MM.1S (cell line): Measurements from ENCODE around the gene NDUFAB1.
A peak's percentile ranks its signal among the peaks of the same experiment; 100 is the strongest.

Experiments
- DNase-seq: peaks from one replicate; pipeline ENCODE4 v3.0.0-alpha.2; 2015
- H2AFZ ChIP-seq: fragments of 300-600 bp; sonication (generic); 2 replicates; pipeline ENCODE4 v1.6.0; 2016; ENCODE audit warnings: antibody characterized with exemption, low read length
- H3F3A ChIP-seq: fragments of 300-600 bp; sonication (generic); 2 replicates; pipeline ENCODE4 v1.6.1; 2016; ENCODE audit warnings: mild to moderate bottlenecking, antibody characterized with exemption, low read length, moderate library complexity, mixed read lengths; ENCODE audit not compliant: insufficient read depth
- H3K27ac ChIP-seq: fragments of 300-600 bp; sonication (generic); 2 replicates; pipeline ENCODE4 v1.5.1; 2016; ENCODE audit warnings: mild to moderate bottlenecking, low read length
- H3K27me3 ChIP-seq: fragments of 300-600 bp; sonication (generic); replicated peaks from 2 replicates; pipeline ENCODE4 v1.6.0; 2016; ENCODE audit warnings: low read length; ENCODE audit not compliant: insufficient read depth
- H3K36me3 ChIP-seq: fragments of 300-600 bp; sonication (generic); replicated peaks from 2 replicates; pipeline ENCODE4 v1.6.1; 2016; ENCODE audit warnings: mild to moderate bottlenecking, low read length, mixed read lengths; ENCODE audit not compliant: insufficient read depth
- H3K4me1 ChIP-seq: fragments of 300-600 bp; sonication (generic); 2 replicates; pipeline ENCODE4 v1.6.1; 2016; ENCODE audit warnings: low read length, mixed read lengths
- H3K4me2 ChIP-seq: fragments of 300-600 bp; sonication (generic); 2 replicates; pipeline ENCODE4 v1.6.0; 2016; ENCODE audit warnings: low read depth, low read length
- H3K4me3 ChIP-seq: fragments of 300-600 bp; sonication (generic); 2 replicates; pipeline ENCODE4 v1.5.1; 2016; ENCODE audit warnings: low read length, mixed read lengths
- H3K79me2 ChIP-seq: fragments of 300-600 bp; sonication (generic); 2 replicates; pipeline ENCODE4 v1.6.1; 2016; ENCODE audit warnings: mixed run types, low read length, mixed read lengths
- H3K9ac ChIP-seq: fragments of 300-600 bp; sonication (generic); 2 replicates; pipeline ENCODE4 v1.6.1; 2016; ENCODE audit warnings: low read length, mixed read lengths
- H3K9me2 ChIP-seq: fragments of 300-600 bp; sonication (generic); replicated peaks from 2 replicates; pipeline ENCODE4 v1.6.1; 2016; ENCODE audit warnings: mild to moderate bottlenecking, low read length, mixed read lengths; ENCODE audit not compliant: insufficient read depth
- H3K9me3 ChIP-seq: fragments of 300-600 bp; sonication (generic); replicated peaks from 2 replicates; pipeline ENCODE4 v1.6.1; 2016; ENCODE audit warnings: mild to moderate bottlenecking, low read length, mixed read lengths; ENCODE audit not compliant: insufficient read depth
- H4K20me1 ChIP-seq: fragments of 300-600 bp; sonication (generic); 2 replicates; pipeline ENCODE4 v1.6.1; 2016; ENCODE audit warnings: mild to moderate bottlenecking, low read length, moderate library complexity, mixed read lengths; ENCODE audit not compliant: insufficient read depth
- CTCF ChIP-seq: fragments of 300-600 bp; sonication (generic); IDR thresholded peaks from 2 replicates; pipeline ENCODE4 v1.5.1; 2016; ENCODE audit warnings: antibody characterized with exemption, low read length, mixed read lengths
- EZH2 ChIP-seq: fragments of 300-600 bp; sonication (generic); optimal IDR thresholded peaks from 2 replicates; pipeline ENCODE3; 2017; ENCODE audit warnings: low read depth, mild to moderate bottlenecking, antibody characterized with exemption, low read length, mixed read lengths
- EZH2phosphoT487 ChIP-seq: fragments of 300-600 bp; sonication (generic); IDR thresholded peaks from 2 replicates; pipeline ENCODE4 v1.6.1; 2018; ENCODE audit warnings: antibody characterized with exemption, low read length

Gene NDUFAB1

GRCh38 chr16:23561586-23561985, 34.5 kb downstream of the NDUFAB1 start:
- Histone ChIP-seq H3K4me2 (no peak overlapping the region), H3K9me3 (no peaks in the 10 kb centered on the region), H3K9ac (no peak overlapping the region), H3K36me3 (peaks cover 8% of the 10 kb centered on the region), H3K27ac (no peak overlapping the region), H2AFZ (no peak overlapping the region), H3K27me3 (no peaks in the 10 kb centered on the region), H3K79me2 (peaks cover 43% of the 10 kb centered on the region), H3F3A (peaks cover 4% of the 10 kb centered on the region), H3K4me1 (0 out of 2 replicates have a peak, but pooled peaks cover 5% of the 10 kb centered on the region), H3K4me3 (no peak overlapping the region), H3K9me2 (no peaks in the 10 kb centered on the region), H4K20me1 (no peaks in the 10 kb centered on the region)
- TF ChIP-seq EZH2phosphoT487 (no peak), EZH2 (no peak), CTCF (no peak)
- DNase-seq: no peak

GRCh38 chr16:23557779-23558702, 38.1 kb downstream of the NDUFAB1 start:
- Histone ChIP-seq H2AFZ (peak overlapping the region; percentile 4; the same call in 1 of the 2 replicates), H3K4me2 (peak overlapping the region; percentile 77), H3F3A (peaks cover 18% of the 10 kb centered on the region), H3K79me2 (peaks cover 70% of the 10 kb centered on the region), H3K9ac (peak overlapping the region; percentile 89), H3K4me3 (peak overlapping the region; percentile 85), H3K9me3 (no peaks in the 10 kb centered on the region), H3K9me2 (no peaks in the 10 kb centered on the region), H4K20me1 (no peaks in the 10 kb centered on the region), H3K36me3 (peaks cover 8% of the 10 kb centered on the region; the same call in 1 of the 2 replicates), H3K4me1 (peaks cover 13% of the 10 kb centered on the region; the same call in 1 of the 2 replicates), H3K27ac (peak overlapping the region; percentile 85; the same call in 1 of the 2 replicates), H3K27me3 (no peaks in the 10 kb centered on the region)
- peak; percentile 14 for DNase-seq
- TF ChIP-seq EZH2 (no peak), CTCF (no peak), EZH2phosphoT487 (no peak)

GRCh38 chr16:23556881-23557778, 39.0 kb downstream of the NDUFAB1 start, which contains the start of the genes EARS2 and UBFD1:
Gene EARS2, minus strand, starts transcription at chr16:23557350. Its CDS starts 7 bp downstream, at chr16:23557343.
Gene UBFD1, plus strand, starts transcription at chr16:23557727. Its CDS starts 16 bp downstream, at chr16:23557743.
- H3K27me3 ChIP-seq: no peaks in the 10 kb centered on the region
- H3K79me2 ChIP-seq: peaks cover 77% of the 10 kb centered on the region

More at GRCh38 chr16:23556881-23557778, 39.0 kb downstream of the NDUFAB1 start, which contains the start of the genes EARS2 and UBFD1:
- peaks cover 8% of the 10 kb centered on the region for H3K36me3 ChIP-seq
- peak within 1 kb of the TSS; percentile 67 for H2AFZ ChIP-seq
- peak; percentile 99 for DNase-seq
- no peaks in the 10 kb centered on the region for H4K20me1 ChIP-seq
- TF ChIP-seq CTCF (peak; percentile 89), EZH2 (no peak), EZH2phosphoT487 (no peak)
- peak within 1 kb of the TSS; percentile 77 for H3K4me2 ChIP-seq
- H3K27ac ChIP-seq: peak within 1 kb of the TSS; percentile 85
- no peaks in the 10 kb centered on the region for H3K9me3 ChIP-seq
- H3F3A ChIP-seq: peaks cover 18% of the 10 kb centered on the region
- H3K9ac ChIP-seq: peak within 1 kb of the TSS; percentile 89
- peaks cover 13% of the 10 kb centered on the region; the same call in 1 of the 2 replicates for H3K4me1 ChIP-seq
- H3K9me2 ChIP-seq: no peaks in the 10 kb centered on the region
- peak within 1 kb of the TSS; percentile 85 for H3K4me3 ChIP-seq
